ENCODE data around the gene MYOZ1. TPM values are rescaled to one million over a fixed set of nuclear protein-coding genes. Genes with fewer than 3 reads are reported as not detected.

The MYOZ1 gene
- not detected for polyA plus RNA-seq (2012; ENCODE audit: insufficient read length, low read depth)

- TF ChIP-seq FOXP2 (optimal IDR thresholded peaks at IDR 0.05; ENCODE audit: borderline replicate concordance, extremely low read depth, extremely low read length, insufficient read depth) (no peak), REST (IDR thresholded peaks at IDR 0.05; ENCODE audit: insufficient read depth in 1 of 2, low read depth in 2 of 2, low read length in 2 of 2) (no peak), TAF1 (IDR thresholded peaks at IDR 0.05; ENCODE audit: borderline replicate concordance, insufficient read depth, low read length) (no peak), SIN3A (IDR thresholded peaks at IDR 0.05; ENCODE audit: borderline replicate concordance, insufficient read depth, low read length) (no peak), POLR2AphosphoS5 (IDR thresholded peaks at IDR 0.05; ENCODE audit: low read depth, low read length) (no peak)
Measured at GRCh38 chr10:73641328-73642060, at the start of gene MYOZ1. TSS of gene MYOZ1 (minus strand) at chr10:73641474. CDS start at chr10:73640017, 1,457 bp downstream.

- TF ChIP-seq REST (IDR thresholded peaks at IDR 0.05; ENCODE audit: insufficient read depth in 1 of 2, low read depth in 2 of 2, low read length in 2 of 2), result no peak
- TF ChIP-seq POLR2AphosphoS5 (IDR thresholded peaks at IDR 0.05; ENCODE audit: low read depth, low read length), result no peak
- TF ChIP-seq TAF1 (IDR thresholded peaks at IDR 0.05; ENCODE audit: borderline replicate concordance, insufficient read depth, low read length), result no peak
- TF ChIP-seq SIN3A (IDR thresholded peaks at IDR 0.05; ENCODE audit: borderline replicate concordance, insufficient read depth, low read length), result no peak
- no peak for TF ChIP-seq FOXP2 (optimal IDR thresholded peaks at IDR 0.05; ENCODE audit: borderline replicate concordance, extremely low read depth, extremely low read length, insufficient read depth)
Measured at GRCh38 chr10:73655990-73656298, 14.7 kb upstream of the MYOZ1 start, which contains the start of gene SYNPO2L. TSS of gene SYNPO2L (minus strand) at chr10:73656029. CDS start at chr10:73655922, 107 bp downstream.

GRCh38 chr10:73655257-73655989 is 14.1 kb upstream of the MYOZ1 start:
- TF ChIP-seq SIN3A (IDR thresholded peaks at IDR 0.05; ENCODE audit: borderline replicate concordance, insufficient read depth, low read length) (no peak), REST (IDR thresholded peaks at IDR 0.05; ENCODE audit: insufficient read depth in 1 of 2, low read depth in 2 of 2, low read length in 2 of 2) (no peak)

- TF ChIP-seq SIN3A (IDR thresholded peaks at IDR 0.05; ENCODE audit: borderline replicate concordance, insufficient read depth, low read length), result no peak
- TF ChIP-seq FOXP2 (optimal IDR thresholded peaks at IDR 0.05; ENCODE audit: borderline replicate concordance, extremely low read depth, extremely low read length, insufficient read depth), result no peak
- TF ChIP-seq POLR2AphosphoS5 (IDR thresholded peaks at IDR 0.05; ENCODE audit: low read depth, low read length), result no peak
- no peak for TF ChIP-seq REST (IDR thresholded peaks at IDR 0.05; ENCODE audit: insufficient read depth in 1 of 2, low read depth in 2 of 2, low read length in 2 of 2)
- TF ChIP-seq TAF1 (IDR thresholded peaks at IDR 0.05; ENCODE audit: borderline replicate concordance, insufficient read depth, low read length), result no peak
Measured at GRCh38 chr10:73653701-73654100, 12.4 kb upstream of the MYOZ1 start.
